Measurements from ENCODE around the gene OR4D11.
A peak's percentile ranks its signal among the peaks of the same experiment; 100 is the strongest.

OR4D11 gene

GRCh38 chr11:59550368-59550841 is 47.0 kb downstream of the OR4D11 start:
- peak; percentile 91 for DNase-seq

- DNase-seq: peak; percentile 87
These were observed 47.7 kb downstream of the OR4D11 start for GRCh38 chr11:59550842-59551658.

GRCh38 chr11:59551659-59552521 is 48.5 kb downstream of the OR4D11 start:
- DNase-seq: peak; percentile 30

- no peak for DNase-seq
These were observed 49.5 kb downstream of the OR4D11 start for GRCh38 chr11:59552844-59553243.

GRCh38 chr11:59553323-59553722 is 49.9 kb downstream of the OR4D11 start:
- no peak for DNase-seq
